ELR (cell line): Measurements from ENCODE around the gene JARID2.

Source experiments
- DNase-seq: peaks from one replicate; pipeline ENCODE4 v3.0.0-alpha.2; 2015; ENCODE audit warnings: low read depth

JARID2 gene

DNA sequence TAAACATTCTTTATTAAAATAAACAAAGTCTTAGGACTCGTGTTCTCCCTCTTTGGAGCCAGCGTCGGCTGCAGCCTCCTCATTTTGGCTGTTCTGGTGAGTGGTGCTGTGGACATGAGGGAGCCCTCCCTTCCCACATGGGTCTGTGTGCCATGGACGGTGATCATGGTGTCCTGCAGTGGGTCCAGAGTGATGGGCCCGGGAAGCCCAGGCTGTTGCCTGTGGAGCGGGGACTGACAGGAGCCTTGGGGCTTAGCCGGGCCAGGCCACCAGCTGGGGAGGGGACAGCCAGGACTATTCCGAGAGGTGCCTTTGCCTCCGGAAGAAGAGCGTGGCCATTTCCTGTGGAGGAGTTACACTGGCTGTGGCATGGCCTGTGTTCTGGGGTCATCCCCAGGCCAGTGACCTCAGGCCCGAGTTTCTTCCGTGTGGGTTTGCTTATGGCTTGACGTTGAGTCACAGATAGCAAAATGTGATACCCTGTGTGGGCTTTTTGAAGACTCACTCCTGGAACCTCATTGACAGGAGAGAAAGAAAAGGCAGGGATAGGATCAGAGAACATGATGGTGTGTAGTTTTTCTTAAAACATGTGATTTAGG lies 263.6 kb downstream of the JARID2 start:
- DNase-seq = peak; percentile 30

DNA sequence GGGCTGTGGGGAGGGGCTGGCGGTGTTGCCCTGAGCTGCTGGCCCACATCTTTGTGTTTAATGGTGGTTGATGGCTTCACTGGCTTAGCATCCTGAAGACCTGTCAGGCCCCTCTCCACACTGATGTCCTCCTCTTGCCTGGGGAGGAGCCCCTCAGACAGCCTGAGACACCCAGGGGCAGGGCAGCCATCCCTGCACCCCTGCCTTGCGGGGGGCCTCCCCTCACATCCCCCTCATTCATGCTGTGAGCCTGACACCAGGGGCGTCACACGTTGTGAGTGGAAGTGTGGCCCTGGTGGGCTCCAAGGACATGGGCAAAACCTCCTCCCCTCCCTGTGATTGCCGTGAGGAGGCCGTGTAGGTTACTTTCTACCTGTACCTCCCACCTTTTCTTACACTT lies 264.3 kb downstream of the JARID2 start:
- DNase-seq = no peak

DNA sequence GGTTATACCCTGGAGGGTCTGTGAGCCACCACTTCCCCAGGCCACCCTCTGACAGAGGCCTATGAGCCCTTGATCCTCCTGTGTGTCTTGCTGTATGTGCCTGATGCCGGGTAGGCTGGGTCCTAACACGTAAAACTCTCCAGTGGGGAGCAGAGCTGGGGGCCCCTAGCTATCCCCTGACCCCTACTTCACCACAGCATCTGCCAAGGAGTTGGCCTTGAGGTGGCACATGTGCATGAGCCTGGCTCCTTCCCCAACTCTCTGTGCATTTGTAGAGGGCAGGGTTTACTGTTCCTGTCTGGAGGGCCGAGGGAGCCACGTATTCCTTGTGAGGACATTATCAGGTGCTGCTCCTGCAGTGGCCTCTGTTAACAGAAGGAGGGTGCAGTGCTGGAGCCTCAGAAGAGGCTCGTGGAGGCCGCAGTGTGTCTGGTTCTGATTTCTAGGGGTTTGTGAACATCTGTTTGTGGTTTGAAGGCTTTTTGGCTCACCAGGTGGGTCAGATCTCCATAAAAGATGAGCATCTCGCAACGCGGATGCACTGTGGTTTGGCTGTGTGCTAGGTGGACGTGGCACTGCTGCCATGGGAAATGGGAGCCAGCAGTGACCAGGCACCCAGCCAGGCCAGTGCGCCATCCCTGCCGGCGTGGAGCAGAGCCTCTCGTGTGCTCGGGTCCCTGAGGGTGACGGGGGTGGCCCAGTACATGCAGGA lies 264.8 kb downstream of the JARID2 start:
- no peak for DNase-seq

DNA sequence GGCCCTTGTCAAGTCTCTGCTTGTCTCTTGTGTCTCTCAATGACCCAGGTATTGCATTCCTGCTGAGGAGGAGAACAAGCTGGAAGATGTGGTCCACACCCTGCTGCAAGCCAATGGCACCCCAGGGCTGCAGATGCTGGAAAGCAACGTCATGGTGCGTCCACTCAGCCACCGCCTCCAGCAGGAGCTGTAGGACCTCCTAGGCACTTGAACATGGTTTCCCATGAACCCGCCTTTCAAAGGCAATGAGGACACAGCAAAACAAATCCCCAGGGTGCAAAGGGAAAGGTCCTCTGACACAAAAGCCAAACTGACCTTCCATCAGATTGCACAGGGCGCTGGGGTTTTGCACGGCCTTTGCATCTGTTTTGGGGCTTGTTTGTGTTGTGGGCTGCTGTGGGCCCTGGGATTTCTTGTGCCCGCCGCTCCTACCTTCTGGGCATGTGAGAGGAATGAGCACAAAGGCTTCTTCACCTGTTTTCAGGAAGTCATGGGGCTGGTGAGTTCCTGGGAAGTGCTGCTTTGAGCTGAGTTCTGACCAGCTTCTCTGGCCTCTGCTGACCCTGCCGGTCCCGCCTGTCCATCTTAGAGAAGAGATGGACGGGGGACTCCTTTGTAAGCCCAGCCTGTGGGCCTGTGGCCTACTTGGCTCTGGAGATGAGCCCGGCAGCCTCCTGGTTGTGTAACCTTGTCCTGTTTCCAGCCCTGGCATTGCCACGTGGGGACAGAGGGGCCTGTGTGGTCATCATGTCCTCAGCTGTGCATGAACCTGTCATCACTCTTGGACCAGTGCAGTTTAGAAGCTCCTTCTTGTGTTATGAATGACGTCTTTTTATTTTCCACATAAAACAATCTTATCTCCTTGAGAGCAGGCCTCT lies 265.6 kb downstream of the JARID2 start:
- DNase-seq = no peak

DNA sequence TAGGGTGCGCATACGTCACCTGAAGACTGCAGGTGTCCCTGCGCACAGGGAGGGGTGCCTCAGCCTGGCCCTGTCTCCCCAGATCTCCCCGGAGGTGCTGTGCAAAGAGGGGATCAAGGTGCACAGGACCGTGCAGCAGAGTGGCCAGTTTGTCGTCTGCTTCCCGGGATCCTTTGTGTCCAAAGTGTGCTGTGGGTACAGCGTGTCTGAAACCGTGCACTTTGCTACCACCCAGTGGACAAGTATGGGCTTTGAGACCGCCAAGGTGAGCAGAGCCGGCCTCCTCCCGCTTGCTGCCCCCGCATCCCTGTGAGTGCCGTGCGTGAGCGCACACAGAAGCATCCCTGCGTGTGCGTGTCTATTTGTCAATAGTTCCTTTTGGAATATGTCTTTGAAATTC lies 266.3 kb downstream of the JARID2 start:
- DNase-seq = peak; percentile 30

DNA sequence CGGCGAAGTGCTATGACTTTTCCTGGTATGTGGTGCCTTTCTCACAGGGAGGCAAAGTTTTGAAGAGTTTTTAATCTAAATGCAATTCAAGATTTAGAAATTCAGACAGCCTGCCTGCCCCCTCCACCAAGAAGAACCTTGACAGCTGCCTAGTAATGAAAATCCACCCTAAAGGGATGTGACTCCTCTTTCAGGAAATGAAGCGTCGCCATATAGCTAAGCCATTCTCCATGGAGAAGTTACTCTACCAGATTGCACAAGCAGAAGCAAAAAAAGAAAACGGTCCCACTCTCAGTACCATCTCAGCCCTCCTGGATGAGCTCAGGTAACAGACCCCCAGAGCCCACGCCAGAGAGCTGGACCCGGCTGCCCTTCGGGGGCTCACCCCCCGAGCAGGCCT lies 266.9 kb downstream of the JARID2 start:
- DNase-seq = no peak

DNA sequence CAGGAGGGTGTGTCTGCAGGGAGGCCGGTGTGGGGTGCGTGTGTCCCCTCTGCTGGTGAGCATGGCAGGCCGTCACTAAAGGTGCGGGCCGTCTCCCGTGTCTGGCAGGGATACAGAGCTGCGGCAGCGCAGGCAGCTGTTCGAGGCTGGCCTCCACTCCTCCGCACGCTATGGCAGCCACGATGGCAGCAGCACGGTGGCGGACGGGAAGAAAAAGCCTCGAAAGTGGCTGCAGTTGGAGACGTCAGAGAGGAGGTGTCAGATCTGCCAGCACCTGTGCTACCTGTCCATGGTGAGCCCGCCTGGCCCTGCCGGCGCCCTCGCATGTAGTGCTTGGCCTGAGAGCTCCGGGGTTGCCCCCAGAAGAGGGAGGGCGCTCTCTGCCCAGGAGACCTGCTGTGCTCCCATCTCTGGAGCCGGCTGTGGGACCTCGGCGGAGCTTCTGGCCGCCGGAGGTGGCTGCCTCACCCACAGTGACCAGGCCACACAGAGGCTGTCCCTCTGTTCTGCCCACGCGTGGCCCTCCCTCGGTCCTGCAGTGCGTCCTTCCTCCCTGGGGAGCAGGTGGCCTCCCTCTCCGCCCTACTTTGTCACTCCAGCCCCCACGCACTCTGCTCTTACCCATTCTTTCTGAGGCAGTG lies 267.4 kb downstream of the JARID2 start:
- DNase-seq = no peak

DNA sequence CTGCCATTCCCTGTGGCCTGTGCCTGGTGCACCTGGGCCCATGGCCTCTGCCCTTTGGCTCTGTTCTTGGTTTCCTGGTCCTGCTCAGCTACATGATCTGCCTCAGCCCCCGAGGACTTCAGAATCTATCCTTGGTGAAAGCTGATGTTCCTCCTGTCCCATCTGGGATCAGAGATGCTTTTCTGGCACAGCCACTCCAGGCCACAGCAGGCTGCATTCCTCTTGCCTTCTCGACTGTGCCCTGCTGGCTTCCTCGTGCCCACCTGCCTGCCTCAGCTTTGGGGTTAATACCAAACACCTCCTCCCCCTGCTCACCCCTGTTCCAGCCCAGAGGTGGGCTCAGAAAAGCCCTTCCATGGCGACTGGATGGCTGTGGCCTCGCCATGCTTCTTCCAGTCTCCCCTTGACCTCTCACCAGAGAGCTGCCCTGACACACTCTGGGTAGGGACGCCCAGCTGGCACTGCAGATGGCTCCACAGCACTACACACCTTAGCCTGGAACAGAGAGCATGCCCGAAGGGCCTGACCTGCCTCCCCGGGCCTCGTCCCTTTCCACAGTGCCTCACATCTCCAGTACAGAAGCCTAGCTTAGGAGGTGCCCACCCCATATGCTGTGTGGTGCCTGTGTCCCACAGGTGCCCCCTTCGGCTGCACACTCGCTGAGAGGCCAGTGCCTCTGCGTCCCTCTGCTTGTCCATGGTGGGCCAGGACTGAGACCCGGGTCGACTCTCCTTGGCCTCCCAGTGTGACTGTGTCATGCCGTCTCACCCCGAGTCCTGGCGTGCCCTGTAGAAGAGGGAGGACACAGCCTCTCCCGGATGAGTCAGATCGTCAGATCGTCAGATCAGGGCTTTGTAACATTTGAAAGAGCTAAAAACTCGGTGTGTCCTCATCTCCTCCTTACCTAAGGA lies 268.2 kb downstream of the JARID2 start:
- DNase-seq = no peak

DNA sequence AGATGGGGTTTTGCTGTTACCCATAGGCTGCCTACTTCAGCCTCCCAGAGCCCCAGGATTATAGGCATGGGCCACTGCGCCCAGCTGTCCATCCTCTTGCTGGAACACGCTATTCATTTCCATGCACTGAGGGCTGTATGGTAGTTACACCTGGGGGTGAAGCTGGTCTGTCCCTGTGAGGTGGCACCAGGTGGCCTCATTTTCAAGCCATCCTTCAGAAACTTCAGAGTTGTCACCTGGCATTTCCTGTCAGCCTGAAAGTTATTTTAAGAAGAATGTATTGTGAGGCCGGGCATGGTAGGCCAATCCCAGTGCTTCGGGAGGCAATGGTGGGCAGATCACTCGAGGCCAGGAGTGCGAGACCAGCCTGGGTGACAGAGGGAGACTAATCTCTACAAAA lies 269.4 kb downstream of the JARID2 start:
- DNase-seq = no peak

DNA sequence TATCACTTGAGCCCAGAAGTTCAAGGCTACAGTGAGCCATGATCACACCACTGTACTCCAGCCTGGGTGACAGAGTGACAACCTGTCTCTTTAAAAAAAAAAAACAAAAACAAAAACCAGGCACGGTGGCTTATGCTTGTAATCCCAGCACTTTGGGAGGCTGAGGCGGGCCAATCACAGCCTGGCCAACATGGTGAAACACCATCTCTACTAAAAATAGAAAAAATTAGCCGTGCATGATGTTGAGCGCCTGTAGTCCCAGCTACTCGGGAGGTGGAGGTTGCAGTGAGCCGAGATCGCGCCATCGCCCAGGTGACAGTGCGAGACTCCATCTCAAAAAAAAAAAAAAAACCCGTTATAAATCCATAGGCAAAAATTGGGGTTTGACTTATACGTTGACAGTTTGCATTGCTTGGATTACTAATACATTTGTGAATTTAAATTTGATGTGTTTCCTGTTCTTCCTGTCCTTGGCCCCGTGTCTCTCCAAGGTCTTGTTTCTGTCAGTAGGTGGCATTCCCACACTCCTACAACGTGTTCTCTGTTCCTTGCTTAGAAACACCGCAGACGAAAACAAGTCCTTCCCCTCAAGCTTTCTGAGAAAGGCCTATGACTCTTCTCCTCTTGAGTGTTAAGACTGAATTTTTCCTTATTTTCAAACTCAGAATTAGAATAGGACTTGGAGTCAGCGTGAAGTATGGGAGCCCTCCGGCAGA lies 269.9 kb downstream of the JARID2 start:
- no peak for DNase-seq

DNA sequence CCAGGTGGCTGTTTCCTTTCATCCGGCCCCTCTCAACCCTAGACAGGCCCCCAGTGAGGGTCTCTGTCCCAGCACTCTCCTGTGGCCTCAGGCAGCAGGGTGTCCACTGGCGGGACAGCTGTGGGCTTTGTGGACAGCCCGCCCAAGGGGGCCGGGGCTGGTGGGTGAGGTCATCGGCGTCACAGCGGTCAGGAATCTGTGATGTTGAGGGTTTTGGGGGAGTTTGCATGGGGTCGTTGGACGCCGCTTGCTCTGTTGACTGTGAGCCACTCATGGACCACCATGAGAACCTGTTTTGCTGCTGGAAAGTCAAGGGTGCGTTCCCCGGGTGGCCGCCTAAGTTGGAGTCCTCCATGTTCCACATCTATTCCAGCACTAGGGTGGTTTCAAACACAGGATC lies 270.5 kb downstream of the JARID2 start:
- DNase-seq = no peak

DNA sequence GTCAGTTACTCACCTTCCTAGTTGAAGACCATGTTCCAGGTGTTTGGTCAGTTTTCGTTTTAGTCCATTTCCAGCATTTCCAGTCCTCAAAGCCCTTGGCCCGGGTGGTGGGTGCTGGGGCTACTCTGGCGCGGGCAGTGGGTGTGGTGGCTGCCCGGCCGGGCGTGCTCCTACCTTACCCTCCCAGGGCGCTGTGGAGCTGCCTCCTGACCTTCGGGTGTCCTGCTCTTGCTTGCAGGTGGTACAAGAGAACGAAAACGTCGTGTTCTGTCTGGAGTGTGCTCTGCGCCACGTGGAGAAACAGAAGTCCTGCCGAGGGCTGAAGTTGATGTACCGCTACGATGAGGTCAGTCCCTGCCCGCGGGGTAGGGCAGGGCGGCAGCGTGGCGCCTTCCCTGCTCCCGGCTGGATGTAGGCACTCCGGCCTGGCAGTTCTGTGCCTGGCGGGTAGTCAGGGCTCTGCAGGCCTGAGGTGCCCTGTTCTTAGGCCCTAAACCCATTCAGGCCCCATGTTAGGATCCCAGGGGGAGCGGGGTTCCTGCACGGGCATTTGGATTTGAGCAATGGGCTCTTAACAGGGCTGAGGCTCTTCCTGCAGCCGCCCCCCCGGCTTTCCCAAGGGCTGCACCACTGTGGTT lies 271.2 kb downstream of the JARID2 start:
- no peak for DNase-seq

DNA sequence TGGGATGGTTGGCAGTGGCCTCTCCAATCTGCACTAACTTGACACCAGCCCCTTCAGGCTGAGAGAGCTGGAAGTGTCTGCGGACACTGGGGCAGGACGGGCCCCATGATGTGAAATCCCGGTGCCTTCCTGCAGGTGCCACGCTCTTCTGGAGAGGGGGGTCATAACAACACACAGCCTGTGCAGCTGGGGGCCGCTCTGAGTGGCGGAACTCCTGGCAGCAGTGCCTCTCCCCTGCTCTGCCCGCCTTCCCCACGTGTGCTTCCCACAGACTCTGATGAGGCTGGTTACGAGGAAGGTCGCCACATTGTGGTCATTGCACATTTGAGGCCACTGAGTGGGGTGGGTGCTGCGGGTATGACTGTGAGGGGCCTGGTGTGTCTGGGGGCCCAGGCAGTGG lies 271.7 kb downstream of the JARID2 start:
- DNase-seq = no peak

DNA sequence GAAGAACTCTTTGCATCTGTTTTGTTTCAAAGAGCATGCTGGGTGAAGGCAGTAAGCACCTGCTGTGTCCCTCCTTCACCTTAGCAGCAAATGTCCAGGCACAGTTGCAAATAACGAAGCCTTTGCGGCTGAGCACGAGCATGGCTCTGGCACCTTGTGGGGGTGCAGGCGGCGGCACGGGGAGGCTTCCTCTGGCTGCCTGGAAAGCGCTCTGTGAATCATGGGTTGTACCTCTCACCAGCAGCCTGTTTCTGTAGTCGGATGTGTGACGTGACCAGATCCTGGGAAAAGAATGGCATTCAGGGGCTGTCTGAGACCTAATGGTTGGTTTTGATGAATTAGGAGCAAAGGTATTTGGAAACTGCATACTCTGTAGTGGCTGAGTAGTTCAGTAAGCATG lies 272.2 kb downstream of the JARID2 start:
- DNase-seq = no peak

DNA sequence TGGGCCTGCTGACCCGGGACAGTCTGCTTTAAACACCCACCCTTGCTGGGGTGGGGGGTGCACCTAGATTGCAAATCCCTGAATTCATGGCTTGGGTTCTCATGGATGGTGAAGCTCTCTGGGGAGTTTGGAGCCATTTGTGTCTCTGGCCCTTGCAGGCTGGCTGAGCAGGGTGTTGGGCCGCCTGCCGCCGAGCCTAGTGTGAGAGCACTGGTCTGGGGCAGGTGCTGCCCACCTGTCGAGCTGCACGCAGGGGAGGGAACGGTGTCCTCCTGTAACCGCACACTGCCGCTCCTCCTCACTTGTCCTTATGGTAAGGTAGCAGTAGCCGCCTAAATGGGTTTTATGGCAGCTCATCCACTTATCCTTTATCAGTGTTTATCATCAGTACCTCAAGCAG lies 273.0 kb downstream of the JARID2 start:
- no peak for DNase-seq

DNA sequence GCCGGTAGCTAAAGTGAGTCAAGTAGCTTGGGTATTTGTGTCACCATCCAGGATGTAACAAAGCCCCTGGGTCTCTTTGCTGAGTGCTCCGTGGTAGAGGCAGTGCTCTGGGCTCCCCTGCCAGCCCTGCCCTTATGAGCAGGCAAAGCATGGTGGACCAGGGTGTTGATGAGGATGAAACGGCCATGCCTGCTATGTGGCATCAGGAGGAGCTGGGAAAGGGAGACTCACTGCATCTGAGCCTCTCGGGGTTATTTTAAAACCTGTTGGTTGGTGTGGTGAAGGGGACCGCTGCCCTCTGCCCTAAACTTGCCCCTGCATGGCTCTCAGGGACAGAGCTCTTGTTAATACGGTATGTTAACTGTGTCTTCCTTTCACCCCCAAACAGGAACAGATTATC lies 273.8 kb downstream of the JARID2 start:
- DNase-seq = no peak

DNA sequence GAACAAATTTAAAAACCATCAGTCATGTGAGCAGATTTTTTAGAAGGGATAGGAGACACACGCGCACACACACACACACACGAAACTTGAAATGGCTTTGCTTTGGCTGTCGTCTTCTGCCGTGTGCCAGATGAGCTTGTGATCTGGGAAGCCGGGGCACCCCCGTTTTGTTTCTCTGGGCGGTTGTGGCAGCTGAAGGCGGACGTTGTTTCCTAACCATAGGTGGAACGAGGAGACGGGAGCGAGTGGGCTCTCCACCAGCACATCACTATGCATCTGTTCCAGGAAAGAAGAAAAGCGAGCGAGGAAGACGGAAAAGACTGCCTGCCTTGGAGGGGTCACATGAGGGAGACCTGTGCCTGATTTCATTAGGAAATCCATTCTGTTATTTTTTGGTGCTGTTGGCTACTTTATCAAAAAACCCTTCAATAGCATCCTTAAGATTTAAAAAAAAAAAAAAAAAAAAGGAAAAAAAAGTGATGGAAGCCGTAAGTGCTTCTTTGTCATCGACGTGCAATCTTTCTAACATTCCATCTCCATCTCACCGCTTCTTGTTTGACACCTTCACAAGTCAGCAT lies 274.8 kb downstream of the JARID2 start:
- no peak for DNase-seq

DNA sequence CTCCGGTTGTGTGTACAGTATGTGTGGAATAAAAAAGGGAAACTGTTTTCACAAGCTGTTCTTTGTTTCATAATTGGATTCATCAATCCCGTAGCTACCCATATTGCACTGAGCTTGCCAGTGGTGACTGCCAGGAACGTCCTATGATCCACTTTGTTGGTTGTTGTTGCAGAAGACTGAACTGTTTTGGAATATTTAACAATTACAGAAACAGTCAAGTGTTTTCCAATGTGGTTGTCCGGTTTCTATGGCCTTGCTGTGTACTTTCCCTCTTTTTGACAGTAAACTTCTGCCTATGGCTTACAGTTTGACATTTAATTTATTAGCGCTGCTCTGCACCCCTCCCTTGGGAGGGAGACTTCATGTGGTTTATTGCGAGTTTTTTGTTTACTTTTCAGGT lies 275.7 kb downstream of the JARID2 start:
- DNase-seq = no peak

DNA sequence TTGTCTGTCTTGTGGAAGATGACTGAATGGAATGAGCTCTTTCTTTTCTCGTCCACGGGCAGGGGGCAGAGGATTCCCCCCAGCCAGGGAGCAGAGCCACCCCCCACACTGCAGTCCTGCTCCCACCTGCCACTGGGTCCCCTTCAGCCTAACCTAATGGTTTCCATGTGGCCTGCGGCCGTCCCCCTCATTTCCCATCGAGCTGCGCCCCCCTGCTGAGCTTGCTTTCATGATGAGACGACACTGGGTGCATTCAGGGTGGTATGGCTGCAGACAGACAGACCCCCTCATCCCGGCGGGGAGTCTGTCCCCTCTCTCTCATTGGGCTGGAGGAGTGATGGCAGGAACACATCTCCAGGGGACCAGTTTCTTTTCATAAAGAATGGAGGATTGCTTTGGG lies 276.2 kb downstream of the JARID2 start:
- DNase-seq = no peak

DNA sequence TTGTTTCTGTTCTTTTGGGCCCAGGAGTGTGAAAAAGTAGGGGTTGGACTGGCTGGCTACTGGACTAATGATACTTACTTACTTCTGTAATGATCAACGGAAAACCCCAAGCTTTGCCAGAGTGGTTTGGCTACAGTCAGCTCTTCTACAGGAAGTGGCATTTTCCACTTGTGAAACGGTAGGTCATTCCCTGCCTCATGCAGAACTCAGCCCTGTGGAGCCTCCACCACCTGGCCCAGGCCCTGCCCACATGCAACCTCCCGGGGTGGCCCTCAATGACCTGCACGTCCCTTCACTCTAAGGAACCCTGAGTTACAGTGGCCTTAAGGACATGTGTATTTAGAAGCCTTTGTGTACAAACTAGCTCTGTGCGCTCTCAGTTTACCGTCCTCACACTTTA lies 276.6 kb downstream of the JARID2 start:
- no peak for DNase-seq
